M059J (cell line): ENCODE results near the gene MED15. TPM values are rescaled to one million over a fixed set of nuclear protein-coding genes. Genes with fewer than 3 reads are reported as not detected.

Source experiments
- DNase-seq: peaks from one replicate; pipeline ENCODE4 v3.0.0-alpha.2; 2012; ENCODE audit warnings: low read depth
- total RNA-seq: library from RNA; depleted of rRNA; stranded (reverse); fragments of >200 nt; shearing (Covaris generic); gene quantifications from 2 replicates; pipeline ENCODE4 v1.2.3, GENCODE V29; 2014

The MED15 gene
- total RNA-seq, 1 experiment from 2014 or later: 27.9 TPM

DNA sequence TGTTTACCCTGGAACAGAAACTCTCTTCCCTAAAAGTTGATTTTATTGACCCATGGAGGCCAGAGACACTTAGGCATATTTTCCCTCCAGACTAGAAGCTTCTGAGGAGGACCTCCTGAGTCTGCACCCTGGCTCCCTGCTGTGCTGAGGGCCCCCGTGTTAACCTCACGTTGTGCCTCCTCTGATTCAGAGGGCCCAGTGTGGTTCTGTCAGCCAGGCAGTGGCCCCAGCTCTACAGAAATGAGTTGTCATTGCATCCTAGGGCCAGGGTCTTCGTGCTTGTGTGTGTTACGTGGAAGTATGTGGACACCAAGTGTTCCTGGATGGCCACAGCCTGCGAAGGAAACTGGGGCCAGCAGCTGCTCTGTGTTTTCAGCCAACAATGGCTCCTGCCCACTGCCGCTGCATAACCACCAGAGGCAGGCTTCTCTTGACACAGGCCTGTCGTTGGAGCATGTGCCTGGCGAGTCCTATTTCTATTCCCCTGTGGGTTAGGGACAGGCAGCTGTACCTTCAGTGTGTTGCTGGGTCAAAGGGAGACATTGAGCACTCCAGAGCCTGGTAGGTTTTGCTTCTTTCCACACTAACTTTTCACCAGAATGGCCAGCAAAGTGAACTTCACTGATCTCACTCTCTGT lies 44.5 kb downstream of the MED15 start:
- DNase-seq: no peak

DNA sequence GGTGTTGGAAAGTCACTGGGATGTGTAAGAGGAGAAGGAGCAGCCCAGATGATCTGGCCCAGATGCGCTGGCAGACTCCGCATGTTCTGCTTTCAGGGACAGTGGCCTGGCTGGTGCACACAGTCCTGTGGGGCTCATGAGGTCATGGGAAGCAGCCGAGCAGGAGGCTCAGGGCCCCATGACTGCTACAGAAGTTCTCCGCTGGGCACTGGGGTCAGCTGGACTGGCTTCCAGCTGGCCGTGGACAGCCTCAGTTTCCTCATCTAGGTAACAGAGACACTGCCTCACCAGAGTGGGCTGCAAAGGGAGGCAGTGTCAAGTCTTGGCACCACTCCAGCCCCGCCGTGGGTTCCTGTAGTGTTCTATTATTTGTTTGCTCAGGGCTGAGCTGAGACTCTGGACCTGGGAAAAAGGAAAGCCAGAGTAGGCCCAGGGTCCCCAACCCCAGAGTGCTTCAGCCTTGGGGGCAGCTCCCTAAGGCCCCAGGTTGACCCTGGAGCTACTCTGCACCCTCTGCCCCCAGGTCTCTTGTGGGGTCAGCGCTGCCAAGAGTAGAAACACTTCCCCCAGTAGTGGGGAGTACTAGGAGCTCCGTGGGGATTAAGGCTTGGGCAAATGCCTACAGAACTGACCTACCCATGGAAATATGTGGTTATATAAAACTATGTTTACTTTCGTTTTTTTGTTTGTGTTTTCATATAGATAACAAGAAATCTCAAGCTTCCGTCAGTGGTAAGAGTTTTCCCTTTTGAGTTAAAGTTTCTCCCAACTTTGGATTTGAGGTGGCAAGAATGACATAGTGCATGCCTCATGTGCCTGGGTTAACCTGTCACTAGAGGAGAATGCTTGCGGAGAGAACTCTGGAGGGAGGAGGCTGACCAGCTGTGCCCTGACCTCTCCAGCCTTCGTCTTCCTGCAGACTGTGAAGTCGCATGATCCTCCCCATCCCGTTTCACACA lies 45.3 kb downstream of the MED15 start:
- no peak for DNase-seq

DNA sequence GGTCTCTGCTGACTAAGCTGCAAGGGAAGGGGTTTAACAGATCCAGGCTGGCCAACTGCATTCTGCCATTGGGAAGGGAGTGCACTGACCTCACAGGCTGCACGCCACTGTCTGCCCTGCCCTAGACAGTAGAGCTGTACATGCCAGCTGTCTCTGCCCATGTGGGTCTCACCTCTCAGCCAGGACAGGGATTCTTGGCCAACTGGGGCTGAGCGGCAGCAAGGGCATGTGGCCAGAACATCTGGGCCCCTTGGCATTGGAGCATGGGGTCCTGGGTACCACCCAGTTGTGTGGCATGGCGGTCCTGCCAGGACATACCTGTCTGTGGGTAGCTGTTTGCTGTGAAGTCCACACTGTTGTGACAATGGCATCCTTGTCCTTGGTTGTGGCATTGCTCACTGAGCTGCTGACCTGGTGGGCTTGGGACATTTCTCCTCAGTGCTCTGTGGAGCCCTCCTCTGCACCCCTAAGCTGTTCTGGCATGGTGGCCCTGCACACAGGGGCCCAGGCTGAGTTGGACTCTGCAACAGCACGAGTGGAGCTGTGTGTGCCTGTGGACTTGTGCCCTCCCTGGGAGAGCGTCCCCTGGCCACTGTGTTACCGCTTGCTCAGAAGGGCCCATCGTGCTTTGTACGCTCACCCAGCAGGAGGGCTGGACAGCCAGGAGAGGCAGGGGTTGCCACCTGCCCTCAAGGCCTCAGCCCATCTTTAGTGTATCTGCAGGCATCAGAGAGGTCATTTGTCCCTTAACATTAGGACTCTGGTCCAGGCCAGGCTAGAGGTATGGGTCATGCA lies 46.7 kb downstream of the MED15 start:
- no peak for DNase-seq

DNA sequence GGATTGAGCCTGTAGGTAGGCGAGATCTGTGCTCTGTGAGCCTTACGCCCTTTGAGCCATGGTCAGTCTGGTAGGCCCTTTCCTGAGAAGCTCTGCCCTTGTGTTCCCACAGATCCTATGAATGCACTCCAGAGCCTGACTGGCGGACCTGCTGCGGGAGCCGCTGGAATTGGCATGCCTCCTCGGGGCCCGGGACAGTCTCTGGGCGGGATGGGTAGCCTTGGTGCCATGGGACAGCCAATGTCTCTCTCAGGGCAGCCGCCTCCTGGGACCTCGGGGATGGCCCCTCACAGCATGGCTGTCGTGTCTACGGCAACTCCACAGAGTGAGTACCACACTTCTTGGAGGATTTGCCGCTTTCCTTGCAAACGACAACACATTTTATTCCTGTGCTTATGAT lies 47.4 kb downstream of the MED15 start:
- DNase-seq: no peak

DNA sequence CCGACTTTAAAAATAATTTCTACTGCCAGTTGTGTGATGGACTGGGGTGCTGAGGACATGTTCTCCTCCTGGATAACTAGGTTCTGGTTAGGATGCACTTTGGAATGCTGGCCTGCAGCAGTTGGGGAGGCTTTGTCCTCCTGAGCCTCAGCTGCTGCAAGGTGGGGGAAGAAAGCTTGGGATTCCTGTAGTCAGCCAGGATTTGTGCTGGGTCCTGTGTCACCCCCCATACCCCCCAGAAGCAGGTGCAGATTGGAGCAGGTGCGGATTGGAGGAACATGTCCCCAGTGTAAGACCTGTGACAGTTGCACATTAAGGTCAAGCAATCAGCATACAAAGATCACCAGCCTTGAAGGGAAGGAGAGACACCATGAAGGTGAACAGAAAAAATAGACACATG lies 51.1 kb downstream of the MED15 start:
- no peak for DNase-seq

DNA sequence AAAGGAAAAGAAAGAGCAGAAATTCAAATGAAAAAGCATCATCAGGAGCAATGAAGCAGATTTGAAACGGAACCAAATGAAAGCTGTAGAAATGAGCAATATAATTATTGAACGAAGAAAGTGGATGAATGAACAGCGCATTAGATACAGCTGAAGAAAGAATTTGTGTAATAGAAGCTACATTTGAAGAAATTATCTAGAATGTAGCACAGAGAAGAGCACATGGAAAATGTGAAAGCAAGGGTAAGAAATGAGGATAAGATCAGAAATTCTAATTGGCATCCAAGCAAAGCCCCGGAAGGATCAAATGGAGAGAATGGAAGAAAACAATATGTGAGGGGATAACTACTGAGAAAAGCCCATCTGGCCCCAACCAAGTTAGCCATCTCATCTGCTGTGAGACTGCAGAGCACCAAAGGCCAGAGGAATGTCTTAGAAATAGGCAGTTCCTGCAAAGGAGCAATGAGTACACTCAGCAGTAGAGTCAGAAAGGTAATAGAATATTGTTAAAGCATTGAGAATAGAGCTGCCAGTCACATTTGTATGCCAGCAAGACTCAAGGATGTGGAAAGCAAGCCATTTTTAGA lies 51.9 kb downstream of the MED15 start:
- no peak for DNase-seq

DNA sequence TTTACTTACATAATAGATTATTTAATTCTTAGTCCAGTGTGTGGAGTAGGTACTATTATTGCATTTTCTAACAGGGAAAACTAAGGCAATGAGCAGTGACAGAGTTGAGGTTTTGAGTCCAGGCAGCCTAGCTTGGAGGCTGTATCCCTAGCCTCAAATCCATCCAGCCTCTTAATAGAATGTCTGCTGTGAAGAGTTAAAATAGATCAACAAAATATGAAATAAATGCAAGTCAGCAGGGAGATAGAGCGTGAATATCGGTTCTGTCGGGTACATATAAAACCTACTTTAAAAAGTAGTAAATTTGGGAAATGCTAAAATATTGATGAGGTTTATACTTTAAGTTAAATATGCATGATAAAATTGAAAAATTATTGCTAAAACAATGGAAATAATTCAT lies 53.3 kb downstream of the MED15 start:
- no peak for DNase-seq

DNA sequence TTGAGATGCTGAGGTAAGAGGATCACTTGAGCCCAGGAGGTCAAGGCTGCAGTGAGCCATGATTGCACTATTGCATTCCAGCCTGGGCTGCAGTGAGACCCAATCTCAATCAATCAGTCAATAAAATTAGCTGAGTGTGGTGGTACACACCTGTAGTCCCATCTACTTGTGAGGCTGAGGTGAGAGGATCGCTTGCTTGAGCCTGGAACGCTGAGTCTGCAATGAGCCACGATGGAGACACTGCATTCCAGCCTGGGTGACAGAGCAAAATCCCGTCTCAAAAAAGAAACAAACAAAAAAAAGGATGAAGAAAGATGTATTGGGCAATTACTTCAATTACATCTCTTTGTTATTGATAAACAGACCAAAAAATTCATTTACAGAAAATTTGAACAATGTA lies 54.5 kb downstream of the MED15 start:
- no peak for DNase-seq

DNA sequence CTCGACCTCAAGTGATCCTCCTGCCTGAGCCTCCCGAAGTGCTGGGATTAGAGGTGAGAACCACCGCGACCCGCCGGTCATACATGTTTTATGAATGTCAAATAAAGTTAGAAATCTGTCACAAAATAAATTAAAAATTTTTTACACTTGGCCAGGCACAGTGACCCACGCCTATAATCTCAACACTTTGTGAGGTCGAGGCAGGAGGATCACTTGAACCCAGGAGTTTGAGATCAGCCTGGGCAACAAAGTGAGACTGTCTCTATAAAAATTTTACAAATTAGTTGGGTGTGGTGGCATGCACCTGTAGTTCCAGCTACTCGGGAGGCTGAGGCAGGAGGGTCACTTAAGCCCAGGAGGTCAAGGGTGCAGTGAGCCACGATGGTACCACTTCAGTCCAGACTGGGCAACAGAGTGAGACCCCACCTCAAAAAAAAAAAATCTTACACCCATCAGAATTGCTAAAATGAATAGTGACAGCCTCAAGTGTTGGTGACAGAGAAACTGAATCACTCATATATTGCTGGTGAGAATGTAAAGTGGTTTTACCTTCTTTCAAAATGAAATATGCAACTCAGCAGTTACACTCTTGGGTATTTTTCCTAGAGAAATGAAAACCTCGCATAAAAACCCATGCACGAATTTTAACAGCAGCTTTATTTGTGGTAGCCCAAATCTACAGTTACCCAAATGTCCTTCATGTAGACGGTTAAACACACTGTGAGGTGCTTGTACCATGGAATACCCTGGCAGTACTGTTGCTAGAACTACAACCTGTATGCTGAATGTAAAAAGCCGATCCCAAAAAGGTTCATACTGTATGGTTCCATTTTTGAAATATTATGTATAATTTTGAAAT lies 55.4 kb downstream of the MED15 start:
- DNase-seq: no peak

DNA sequence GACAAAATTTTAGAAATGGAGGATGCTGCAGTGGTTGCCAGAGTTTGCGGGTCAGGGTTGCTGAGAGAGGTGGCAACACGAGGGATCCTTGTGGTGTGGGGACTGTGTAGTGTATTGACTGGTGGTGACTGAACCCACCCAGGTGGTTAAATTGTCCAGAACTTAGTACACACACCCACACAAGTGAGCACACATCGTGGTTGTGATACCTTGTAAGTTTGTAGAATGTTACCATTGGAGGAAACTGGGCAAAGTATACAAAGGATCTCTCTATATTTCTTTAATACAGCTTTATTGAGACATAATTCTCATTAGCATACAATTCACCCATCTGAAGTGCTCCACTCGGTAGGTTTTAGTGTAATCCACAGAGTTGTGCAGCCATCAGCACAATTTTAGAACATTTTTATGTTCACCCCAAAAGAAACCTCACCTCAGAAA lies 56.1 kb downstream of the MED15 start:
- no peak for DNase-seq

DNA sequence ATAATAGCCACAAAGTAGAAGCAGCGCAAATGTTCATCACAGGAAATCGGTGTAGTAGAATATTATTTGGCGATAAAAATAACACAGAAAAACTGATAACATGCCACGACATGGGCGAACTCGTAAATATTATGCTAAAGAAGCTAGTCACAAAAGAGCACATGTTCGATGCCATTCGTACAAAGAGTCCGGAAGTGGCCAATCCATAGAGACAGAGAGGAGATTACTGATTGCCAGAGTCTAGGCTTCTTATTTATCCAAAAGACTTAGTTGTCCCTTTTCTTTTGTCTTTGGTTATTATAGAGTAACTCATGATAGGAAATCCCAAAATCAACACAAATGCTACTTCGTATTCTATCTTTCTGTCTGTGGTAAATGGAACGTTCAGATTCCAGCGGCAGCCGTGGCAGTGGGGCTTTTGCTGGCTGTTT lies 56.5 kb downstream of the MED15 start:
- DNase-seq: no peak

DNA sequence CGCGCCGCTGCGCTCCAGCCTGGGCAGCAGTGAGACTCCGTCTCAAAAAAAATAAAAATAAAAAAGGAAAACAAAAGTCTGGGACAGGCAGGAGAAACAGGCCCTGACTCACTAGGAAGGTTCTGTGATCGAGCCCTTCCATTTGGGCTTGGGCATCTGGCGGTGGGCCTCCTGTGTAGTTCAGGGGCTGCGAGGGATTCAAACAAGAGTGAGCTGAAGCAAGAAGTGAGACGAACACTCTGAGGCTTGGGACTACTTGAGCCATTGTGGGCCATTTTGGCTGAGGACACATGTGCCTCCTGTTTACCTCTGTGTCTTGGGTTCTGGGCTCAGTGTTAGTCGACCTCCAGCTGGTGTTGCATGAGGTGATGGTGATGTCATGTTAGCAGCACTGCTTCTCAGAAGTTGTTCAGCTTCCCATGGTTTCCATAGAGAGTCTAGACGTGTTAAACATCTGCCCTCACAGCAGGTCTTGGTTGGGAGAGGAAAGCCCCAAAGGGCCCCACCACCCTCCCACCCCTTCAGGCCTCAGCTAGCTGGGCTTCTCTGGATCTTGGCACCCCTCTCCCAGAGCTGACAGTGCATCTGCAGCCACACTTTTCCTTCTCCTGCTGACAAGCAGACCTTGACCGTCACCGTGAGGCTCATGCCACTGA lies 57.8 kb downstream of the MED15 start:
- DNase-seq: peak; percentile 14

DNA sequence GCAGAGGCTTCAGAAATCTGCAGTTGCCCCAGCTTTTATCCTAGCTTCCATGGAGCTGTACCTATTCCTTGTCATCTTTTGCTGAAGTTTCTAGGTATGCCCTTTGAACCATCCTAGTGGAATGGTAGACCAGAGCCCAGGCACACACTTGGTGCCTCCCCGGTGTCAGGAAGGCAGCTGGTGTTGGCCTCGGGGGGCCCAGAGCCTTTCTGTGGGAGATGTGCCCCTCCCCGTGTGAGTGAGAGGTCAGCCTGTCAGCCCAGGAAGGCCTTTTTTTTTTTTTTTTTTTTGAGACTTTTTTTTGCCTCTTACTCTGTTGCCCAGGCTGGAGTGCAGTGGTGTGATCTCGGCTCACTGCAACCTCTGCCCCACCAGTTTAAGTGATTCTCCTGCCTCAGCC lies 58.4 kb downstream of the MED15 start:
- no peak for DNase-seq

DNA sequence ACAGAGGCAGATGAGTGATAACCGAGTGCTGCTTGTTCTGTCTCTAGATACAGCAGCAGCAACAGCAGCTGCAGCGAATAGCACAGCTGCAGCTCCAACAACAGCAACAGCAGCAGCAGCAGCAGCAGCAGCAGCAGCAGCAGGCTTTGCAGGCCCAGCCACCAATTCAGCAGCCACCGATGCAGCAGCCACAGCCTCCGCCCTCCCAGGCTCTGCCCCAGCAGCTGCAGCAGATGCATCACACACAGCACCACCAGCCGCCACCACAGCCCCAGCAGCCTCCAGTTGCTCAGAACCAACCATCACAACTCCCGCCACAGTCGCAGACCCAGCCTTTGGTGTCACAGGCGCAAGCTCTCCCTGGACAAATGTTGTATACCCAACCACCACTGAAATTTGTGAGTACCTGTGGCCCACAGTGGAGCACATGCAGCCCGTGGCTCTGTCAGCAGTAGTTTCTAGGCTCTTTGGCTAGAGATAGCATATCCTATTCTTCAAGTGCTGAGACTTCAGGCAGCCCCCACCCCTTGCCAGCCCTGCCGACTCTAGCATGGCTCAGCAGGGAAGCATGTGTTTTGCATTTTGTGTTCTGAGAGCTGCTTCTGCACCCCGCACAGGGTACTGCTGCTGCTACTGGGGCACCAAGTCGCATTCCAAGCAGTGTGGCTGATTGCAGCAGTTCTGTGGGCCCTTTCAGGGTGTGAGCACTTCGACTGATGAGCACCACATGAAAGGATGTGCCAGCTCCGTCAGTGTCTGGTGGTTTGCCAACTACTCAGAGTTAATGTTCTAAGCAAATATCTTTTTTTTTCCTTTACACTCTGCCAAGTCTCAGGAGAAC lies 59.2 kb downstream of the MED15 start:
- DNase-seq: peak; percentile 86

DNA sequence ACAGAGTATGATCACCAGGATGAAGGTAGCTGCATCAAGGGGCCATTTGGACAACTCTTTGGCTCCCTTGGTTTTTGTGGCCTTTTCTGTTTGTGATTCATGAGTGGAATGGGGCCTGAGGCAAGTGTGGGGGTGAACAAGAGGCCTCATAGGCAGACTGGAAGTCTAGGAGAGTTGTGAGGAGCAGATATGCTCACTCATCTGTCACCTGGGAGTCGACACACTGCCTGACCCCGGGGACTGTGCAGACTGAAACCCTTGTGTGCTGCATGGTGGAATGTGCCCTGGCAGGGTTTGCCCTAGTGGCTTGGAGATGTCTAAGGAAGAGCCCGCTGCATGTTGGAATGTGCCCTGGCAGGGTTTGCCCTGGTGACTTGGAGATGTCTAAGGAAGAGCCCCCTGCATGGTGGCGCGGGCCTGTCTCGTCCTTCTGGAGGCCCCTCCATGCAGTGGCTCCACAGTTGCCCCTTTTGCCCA lies 60.0 kb downstream of the MED15 start:
- DNase-seq: peak; percentile 94

DNA sequence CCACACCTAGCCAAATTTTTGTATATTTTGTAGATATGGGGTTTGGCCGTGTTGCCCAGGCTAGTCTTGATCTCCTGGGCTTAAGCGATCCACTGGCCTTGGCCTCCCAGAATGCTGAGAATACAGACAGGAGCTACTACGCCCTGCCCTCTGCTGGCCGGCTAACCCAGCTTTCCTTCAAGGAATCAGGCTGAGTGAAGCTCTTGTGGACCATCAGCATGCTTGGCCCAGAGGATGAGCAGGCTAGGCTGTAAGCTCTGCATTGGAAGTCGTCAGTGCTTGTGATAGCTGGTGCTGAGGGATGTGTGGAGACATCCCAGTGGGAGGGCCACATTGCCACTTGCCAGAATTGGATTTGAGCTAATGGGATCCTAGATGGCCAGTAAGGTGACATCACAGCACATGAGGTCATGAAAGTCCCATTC lies 60.6 kb downstream of the MED15 start:
- DNase-seq: peak; percentile 48

DNA sequence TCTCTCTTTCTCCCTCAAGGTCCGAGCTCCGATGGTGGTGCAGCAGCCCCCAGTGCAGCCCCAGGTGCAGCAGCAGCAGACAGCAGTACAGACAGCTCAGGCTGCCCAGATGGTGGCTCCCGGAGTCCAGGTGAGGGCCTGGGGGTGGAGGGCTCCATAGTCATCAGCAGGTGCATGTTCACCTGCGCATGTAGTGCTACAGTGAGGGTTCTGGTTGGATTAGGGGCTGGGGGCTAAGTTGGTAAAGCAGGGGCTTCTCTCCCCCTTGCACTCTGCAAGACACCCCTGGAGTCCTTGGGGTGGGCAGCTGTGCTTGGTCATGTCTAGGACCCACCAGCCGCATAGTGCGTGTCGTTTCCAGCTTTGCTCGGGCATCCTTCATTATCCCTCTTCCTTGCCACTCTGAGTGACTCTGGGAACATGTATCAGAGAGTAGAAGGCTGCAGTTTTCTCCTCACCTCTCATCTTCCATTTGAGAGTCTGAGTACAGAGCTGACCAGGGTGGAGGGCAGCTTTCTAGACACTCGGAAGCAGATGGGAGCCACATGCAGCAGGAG lies 61.2 kb downstream of the MED15 start:
- DNase-seq: no peak

DNA sequence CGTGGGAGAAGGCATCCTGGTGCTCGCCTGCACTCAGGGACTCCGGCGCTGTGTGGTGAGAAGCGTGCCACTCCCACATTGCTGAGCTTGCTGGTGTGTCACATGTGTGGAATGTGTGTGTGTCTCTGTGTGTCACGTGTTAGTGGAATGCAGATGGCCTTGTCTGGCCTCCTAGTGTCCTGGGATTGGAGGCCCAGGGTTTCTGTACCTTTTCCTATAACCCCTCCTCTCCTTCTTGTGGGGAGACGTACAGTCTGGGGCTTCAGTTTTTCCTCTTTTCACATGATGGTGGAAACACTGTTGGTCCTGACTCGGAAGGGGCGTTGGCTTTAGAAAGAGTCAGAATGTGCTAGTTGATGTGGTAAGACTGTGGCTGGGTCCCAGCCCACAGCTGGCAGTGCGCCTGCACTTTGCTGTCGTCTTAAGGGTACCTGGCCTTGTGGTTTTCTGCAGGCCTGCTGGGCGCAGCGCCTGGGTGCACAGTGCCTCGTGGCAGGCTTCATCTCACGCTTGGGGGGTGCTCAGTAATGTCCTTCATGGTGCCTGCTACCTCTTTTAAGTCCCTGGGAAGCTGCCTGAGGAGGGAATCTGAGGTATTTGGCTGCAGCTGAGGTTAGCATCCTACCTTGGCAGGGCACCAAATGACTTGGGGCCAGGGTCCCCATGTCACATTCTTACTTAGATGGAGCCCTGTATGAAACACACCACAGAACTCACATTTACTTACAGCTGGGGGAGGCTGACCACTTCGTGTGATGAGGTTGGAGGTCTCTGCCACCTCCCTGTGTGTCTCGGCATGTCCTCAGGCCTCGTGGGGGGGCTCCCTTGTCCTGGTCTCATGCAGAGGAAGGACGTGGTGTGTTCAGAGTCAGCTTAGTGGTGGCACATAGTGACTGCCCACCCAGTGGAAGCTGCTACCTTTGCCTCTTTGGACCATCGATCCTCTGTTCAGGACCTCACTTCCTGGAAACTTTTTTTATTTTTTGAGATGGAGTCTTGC lies 61.9 kb downstream of the MED15 start:
- DNase-seq: peak; percentile 97
